MM.1S (cell line): ENCODE data around the gene TTLL6.

ENCODE experiments used
- EZH2 ChIP-seq: fragments of 300-600 bp; sonication (generic); optimal IDR thresholded peaks from 2 replicates; pipeline ENCODE3; 2017; ENCODE audit warnings: low read depth, mild to moderate bottlenecking, antibody characterized with exemption, low read length, mixed read lengths
- TF ChIP-seq, protein P1 (sequence below): fragments of 300-600 bp; sonication (generic); IDR thresholded peaks from 2 replicates; pipeline ENCODE4 v1.5.1; 2016; ENCODE audit warnings: antibody characterized with exemption, low read length, mixed read lengths

DNA sequence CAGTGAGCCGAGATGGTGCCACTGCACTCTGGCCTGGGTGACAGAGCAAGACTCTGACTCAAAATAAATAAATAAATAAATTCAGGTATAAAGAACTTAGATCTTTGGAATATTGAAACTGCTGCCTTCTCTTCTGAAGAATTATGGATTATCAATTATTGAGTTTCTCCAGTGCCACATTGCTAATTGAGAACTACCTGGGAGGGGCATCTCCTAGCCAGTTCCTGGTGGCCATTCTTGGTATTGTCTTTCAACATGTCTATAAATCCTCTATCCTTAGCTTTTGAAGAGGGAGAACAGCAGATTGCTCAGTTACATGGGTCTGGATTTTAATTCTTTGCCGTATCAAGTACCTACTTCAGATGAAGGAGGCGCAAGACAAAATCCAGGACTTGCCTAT lies 43.0 kb upstream of the TTLL6 start:
- TF ChIP-seq, protein P1, sequence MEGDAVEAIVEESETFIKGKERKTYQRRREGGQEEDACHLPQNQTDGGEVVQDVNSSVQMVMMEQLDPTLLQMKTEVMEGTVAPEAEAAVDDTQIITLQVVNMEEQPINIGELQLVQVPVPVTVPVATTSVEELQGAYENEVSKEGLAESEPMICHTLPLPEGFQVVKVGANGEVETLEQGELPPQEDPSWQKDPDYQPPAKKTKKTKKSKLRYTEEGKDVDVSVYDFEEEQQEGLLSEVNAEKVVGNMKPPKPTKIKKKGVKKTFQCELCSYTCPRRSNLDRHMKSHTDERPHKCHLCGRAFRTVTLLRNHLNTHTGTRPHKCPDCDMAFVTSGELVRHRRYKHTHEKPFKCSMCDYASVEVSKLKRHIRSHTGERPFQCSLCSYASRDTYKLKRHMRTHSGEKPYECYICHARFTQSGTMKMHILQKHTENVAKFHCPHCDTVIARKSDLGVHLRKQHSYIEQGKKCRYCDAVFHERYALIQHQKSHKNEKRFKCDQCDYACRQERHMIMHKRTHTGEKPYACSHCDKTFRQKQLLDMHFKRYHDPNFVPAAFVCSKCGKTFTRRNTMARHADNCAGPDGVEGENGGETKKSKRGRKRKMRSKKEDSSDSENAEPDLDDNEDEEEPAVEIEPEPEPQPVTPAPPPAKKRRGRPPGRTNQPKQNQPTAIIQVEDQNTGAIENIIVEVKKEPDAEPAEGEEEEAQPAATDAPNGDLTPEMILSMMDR: peak; percentile 15; the same call in 1 of the 2 replicates
- TF ChIP-seq EZH2: no peak
